ENCODE data around the gene BTF3. TPM values are rescaled to one million over a fixed set of nuclear protein-coding genes. Genes with fewer than 3 reads are reported as not detected.

Gene BTF3
- 100 to 1,000 TPM; 147 to 346 TPM for total RNA-seq

- DNase-seq (peak; percentile 91 to 96 (median 95)), ATAC-seq (peak; percentile 94)
- peaks cover 29% of the 10 kb centered on the region for H3K4me1 ChIP-seq
- peak within 1 kb of the TSS; percentile 73 to 89 (median 86) for H3K27ac ChIP-seq
- peaks cover 11% of the 10 kb centered on the region in 2 donors for H3K36me3 ChIP-seq (replicated peaks in 1 of 2; ENCODE audit: insufficient read depth in 1 of 2, low read depth in 2 of 2)
- peak within 1 kb of the TSS; percentile 78 to 85 for H3K4me3 ChIP-seq
- H3K27me3 ChIP-seq: no peaks in the 10 kb centered on the region
- TF ChIP-seq CTCF (IDR thresholded peaks at IDR 0.05) (no peak), POLR2A (IDR thresholded peaks at IDR 0.05) (peak; percentile 44 to 84 (median 81))
- no peaks in the 10 kb centered on the region for H3K9me3 ChIP-seq
- WGBS, 2 donors: 0 to 1% methylated on average over 50 to 67 of the region's 67 CpGs
- intact Hi-C loops (cut with DNase I): no loop called here
Measured at GRCh38 chr5:73498057-73498992, at the start of gene BTF3. Gene BTF3, plus strand, starts transcription at chr5:73498442. Its CDS starts 226 bp downstream, at chr5:73498668.

GRCh38 chr5:73448463-73449136 is 49.6 kb upstream of the BTF3 start, which contains the start of gene FOXD1:
Gene FOXD1, minus strand, starts transcription at chr5:73448777. Its CDS starts 415 bp downstream, at chr5:73448362.
- Histone ChIP-seq H3K36me3 (replicated peaks in 1 of 2; ENCODE audit: insufficient read depth in 1 of 2, low read depth in 2 of 2) (no peaks in the 10 kb centered on the region), H3K9me3 (no peaks in the 10 kb centered on the region), H3K4me1 (peaks cover 22% of the 10 kb centered on the region), H3K27me3 (peaks cover 9 to 65% of the 10 kb centered on the region in 2 donors), H3K27ac (no peak within 1 kb of the TSS), H3K4me3 (no peak within 1 kb of the TSS)
- ATAC-seq (peak; percentile 41), DNase-seq (peak in 3 of 4 donors; percentile 34 to 60 (median 38))
- TF ChIP-seq POLR2A (IDR thresholded peaks at IDR 0.05) (no peak), CTCF (IDR thresholded peaks at IDR 0.05) (no peak)
- intact Hi-C loops (cut with DNase I): loop anchor here (5.0 kb wide), 1 partner anchor 231 kb away; no protein-coding TSS in a partner anchor
- WGBS, 2 donors: 0 to 3% methylated on average over 15 to 43 of the region's 59 CpGs

GRCh38 chr5:73450137-73450536 is 48.1 kb upstream of the BTF3 start:
- Histone ChIP-seq H3K27ac (no peak overlapping the region), H3K4me3 (no peak overlapping the region), H3K4me1 (peaks cover 22% of the 10 kb centered on the region), H3K27me3 (peaks cover 9 to 50% of the 10 kb centered on the region in 2 donors), H3K9me3 (no peaks in the 10 kb centered on the region), H3K36me3 (replicated peaks in 1 of 2; ENCODE audit: insufficient read depth in 1 of 2, low read depth in 2 of 2) (no peaks in the 10 kb centered on the region)
- TF ChIP-seq POLR2A (IDR thresholded peaks at IDR 0.05) (no peak), CTCF (IDR thresholded peaks at IDR 0.05) (no peak)
- ATAC-seq (no peak), DNase-seq (no peak)
- WGBS, 2 donors: 8 to 11% methylated on average over 7 of the region's 7 CpGs
- intact Hi-C loops (cut with DNase I): no loop called here

GRCh38 chr5:73450672-73451223 is 47.5 kb upstream of the BTF3 start:
- ATAC-seq: no peak
- H3K4me3 ChIP-seq: no peak overlapping the region
- intact Hi-C loops (cut with DNase I): no loop called here

More at GRCh38 chr5:73450672-73451223, 47.5 kb upstream of the BTF3 start:
- H3K9me3 ChIP-seq: no peaks in the 10 kb centered on the region
- H3K27ac ChIP-seq: no peak overlapping the region
- H3K27me3 ChIP-seq: peaks cover 8 to 45% of the 10 kb centered on the region in 2 donors
- H3K36me3 ChIP-seq (replicated peaks in 1 of 2; ENCODE audit: insufficient read depth in 1 of 2, low read depth in 2 of 2): no peaks in the 10 kb centered on the region
- WGBS, 2 donors: 9 to 14% methylated on average over 27 of the region's 27 CpGs
- H3K4me1 ChIP-seq: peaks cover 22% of the 10 kb centered on the region
- no peak for TF ChIP-seq CTCF (IDR thresholded peaks at IDR 0.05)
- TF ChIP-seq POLR2A (IDR thresholded peaks at IDR 0.05): no peak
- DNase-seq: no peak

Data from body of pancreas (tissue), 4 donors.